ENCODE measurements around the gene EXT2.

The EXT2 gene

DNA sequence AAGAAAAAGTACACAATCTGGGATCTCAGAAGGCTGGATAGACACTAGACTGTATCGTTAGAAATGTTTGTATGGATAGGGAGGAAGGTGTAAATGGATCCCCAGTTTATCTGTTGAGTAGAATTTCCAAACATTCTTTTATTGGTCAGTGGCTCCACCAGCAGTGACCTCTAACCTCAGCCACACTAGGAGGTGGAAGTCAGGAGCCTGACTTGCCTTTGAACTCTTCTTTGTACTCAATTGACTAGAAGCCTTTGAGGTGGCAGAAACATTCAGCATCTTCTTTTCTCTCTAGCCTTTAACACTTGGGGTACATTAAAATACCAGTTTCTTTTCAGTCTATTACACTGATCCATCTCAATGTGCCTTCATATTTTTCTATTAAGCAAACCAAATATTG lies 39.1 kb downstream of the EXT2 start:
- Histone ChIP-seq H3K27me3 (replicated peaks; ENCODE audit: control insufficient read depth, insufficient read depth, low read length) (no peaks in the 10 kb centered on the region), H3K9me3 (ENCODE audit: control insufficient read depth, low read length) (no peaks in the 10 kb centered on the region), H3K4me1 (ENCODE audit: control insufficient read depth, insufficient read depth, low read length) (peaks cover 20% of the 10 kb centered on the region), H3K36me3 (ENCODE audit: control insufficient read depth, insufficient read depth, low read length, severe bottlenecking) (peaks cover 19% of the 10 kb centered on the region), H3K4me3 (ENCODE audit: low read length) (no peak overlapping the region), H3K9ac (ENCODE audit: low read length) (no peak overlapping the region)
- DNase-seq (ENCODE audit: low read depth), result no peak

DNA sequence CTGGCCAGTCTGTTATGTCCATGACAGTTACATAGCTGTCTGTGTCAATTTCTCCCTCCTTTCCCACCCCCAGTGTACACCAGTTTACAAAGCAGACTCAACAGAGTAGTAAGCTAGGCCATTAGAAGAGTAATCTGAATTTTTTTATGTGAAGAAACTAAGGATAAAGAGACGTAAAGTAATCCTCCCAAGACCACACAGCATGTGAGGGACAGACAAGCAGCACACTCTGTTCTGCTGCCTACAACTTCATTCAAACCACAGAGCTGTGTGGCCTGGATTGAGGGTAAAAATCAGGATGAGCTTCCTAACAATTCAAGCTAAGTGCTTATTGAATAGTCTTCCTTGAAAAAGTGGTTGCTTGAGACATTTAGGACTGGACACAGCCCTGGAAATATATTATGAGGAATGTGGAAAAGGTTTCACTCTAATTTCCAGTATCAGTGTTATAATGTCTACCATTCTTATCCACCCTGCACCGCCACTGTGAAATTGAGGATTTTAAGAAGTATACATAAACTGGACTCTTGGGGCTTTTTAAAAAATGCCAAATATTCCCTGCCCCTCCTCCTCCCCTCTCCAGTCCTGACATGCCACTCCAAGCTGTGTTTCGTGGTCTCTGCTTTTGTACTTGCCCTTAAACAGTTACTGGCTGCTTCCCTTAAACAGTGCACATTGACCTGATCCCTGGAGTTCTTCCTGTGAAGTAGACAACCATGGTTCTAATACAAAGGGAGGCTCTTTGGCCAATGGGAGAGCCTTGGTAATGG lies 40.9 kb downstream of the EXT2 start:
- Histone ChIP-seq H3K27me3 (replicated peaks; ENCODE audit: control insufficient read depth, insufficient read depth, low read length) (no peaks in the 10 kb centered on the region), H3K36me3 (ENCODE audit: control insufficient read depth, insufficient read depth, low read length, severe bottlenecking) (peaks cover 1% of the 10 kb centered on the region), H3K9me3 (ENCODE audit: control insufficient read depth, low read length) (no peaks in the 10 kb centered on the region), H3K4me3 (ENCODE audit: low read length) (no peak overlapping the region), H3K9ac (ENCODE audit: low read length) (no peak overlapping the region), H3K4me1 (ENCODE audit: control insufficient read depth, insufficient read depth, low read length) (peaks cover 31% of the 10 kb centered on the region)
- DNase-seq (ENCODE audit: low read depth), result peak; percentile 63

GRCh38 chr11:44137057-44137456 lies 41.6 kb downstream of the EXT2 start:
- Histone ChIP-seq H3K4me3 (ENCODE audit: low read length) (no peak overlapping the region), H3K9ac (ENCODE audit: low read length) (no peak overlapping the region)
- no peak for DNase-seq (ENCODE audit: low read depth)

GRCh38 chr11:44138286-44138685 lies 42.8 kb downstream of the EXT2 start:
- Histone ChIP-seq H3K4me3 (ENCODE audit: low read length) (no peak overlapping the region), H3K4me1 (ENCODE audit: control insufficient read depth, insufficient read depth, low read length) (peaks cover 31% of the 10 kb centered on the region), H3K36me3 (ENCODE audit: control insufficient read depth, insufficient read depth, low read length, severe bottlenecking) (no peaks in the 10 kb centered on the region), H3K9me3 (ENCODE audit: control insufficient read depth, low read length) (no peaks in the 10 kb centered on the region), H3K27me3 (replicated peaks; ENCODE audit: control insufficient read depth, insufficient read depth, low read length) (no peaks in the 10 kb centered on the region), H3K9ac (ENCODE audit: low read length) (no peak overlapping the region)
- peak; percentile 44 for DNase-seq (ENCODE audit: low read depth)

More at GRCh38 chr11:44137057-44137456, 41.6 kb downstream of the EXT2 start:
- Histone ChIP-seq H3K36me3 (ENCODE audit: control insufficient read depth, insufficient read depth, low read length, severe bottlenecking) (no peaks in the 10 kb centered on the region), H3K9me3 (ENCODE audit: control insufficient read depth, low read length) (no peaks in the 10 kb centered on the region), H3K27me3 (replicated peaks; ENCODE audit: control insufficient read depth, insufficient read depth, low read length) (no peaks in the 10 kb centered on the region), H3K4me1 (ENCODE audit: control insufficient read depth, insufficient read depth, low read length) (peaks cover 31% of the 10 kb centered on the region)

- H3K4me1 ChIP-seq (ENCODE audit: control insufficient read depth, insufficient read depth, low read length), result peaks cover 31% of the 10 kb centered on the region
- DNase-seq (ENCODE audit: low read depth), result no peak
- no peaks in the 10 kb centered on the region for H3K27me3 ChIP-seq (replicated peaks; ENCODE audit: control insufficient read depth, insufficient read depth, low read length)
- no peak overlapping the region for H3K9ac ChIP-seq (ENCODE audit: low read length)
- H3K4me3 ChIP-seq (ENCODE audit: low read length), result no peak overlapping the region
- no peaks in the 10 kb centered on the region for H3K36me3 ChIP-seq (ENCODE audit: control insufficient read depth, insufficient read depth, low read length, severe bottlenecking)
- H3K9me3 ChIP-seq (ENCODE audit: control insufficient read depth, low read length), result no peaks in the 10 kb centered on the region
Observed at GRCh38 chr11:44138980-44139379, 43.5 kb downstream of the EXT2 start.

GRCh38 chr11:44139565-44140330 lies 44.3 kb downstream of the EXT2 start:
- H3K9me3 ChIP-seq (ENCODE audit: control insufficient read depth, low read length), result no peaks in the 10 kb centered on the region
- peaks cover 38% of the 10 kb centered on the region for H3K4me1 ChIP-seq (ENCODE audit: control insufficient read depth, insufficient read depth, low read length)
- no peak overlapping the region for H3K9ac ChIP-seq (ENCODE audit: low read length)
- no peak for DNase-seq (ENCODE audit: low read depth)
- H3K4me3 ChIP-seq (ENCODE audit: low read length), result no peak overlapping the region
- no peaks in the 10 kb centered on the region for H3K36me3 ChIP-seq (ENCODE audit: control insufficient read depth, insufficient read depth, low read length, severe bottlenecking)
- no peaks in the 10 kb centered on the region for H3K27me3 ChIP-seq (replicated peaks; ENCODE audit: control insufficient read depth, insufficient read depth, low read length)

GRCh38 chr11:44140372-44140771 lies 44.9 kb downstream of the EXT2 start:
- Histone ChIP-seq H3K9me3 (ENCODE audit: control insufficient read depth, low read length) (no peaks in the 10 kb centered on the region), H3K4me3 (ENCODE audit: low read length) (no peak overlapping the region), H3K9ac (ENCODE audit: low read length) (no peak overlapping the region), H3K27me3 (replicated peaks; ENCODE audit: control insufficient read depth, insufficient read depth, low read length) (no peaks in the 10 kb centered on the region), H3K4me1 (ENCODE audit: control insufficient read depth, insufficient read depth, low read length) (peaks cover 42% of the 10 kb centered on the region), H3K36me3 (ENCODE audit: control insufficient read depth, insufficient read depth, low read length, severe bottlenecking) (no peaks in the 10 kb centered on the region)
- DNase-seq (ENCODE audit: low read depth), result no peak

DNA sequence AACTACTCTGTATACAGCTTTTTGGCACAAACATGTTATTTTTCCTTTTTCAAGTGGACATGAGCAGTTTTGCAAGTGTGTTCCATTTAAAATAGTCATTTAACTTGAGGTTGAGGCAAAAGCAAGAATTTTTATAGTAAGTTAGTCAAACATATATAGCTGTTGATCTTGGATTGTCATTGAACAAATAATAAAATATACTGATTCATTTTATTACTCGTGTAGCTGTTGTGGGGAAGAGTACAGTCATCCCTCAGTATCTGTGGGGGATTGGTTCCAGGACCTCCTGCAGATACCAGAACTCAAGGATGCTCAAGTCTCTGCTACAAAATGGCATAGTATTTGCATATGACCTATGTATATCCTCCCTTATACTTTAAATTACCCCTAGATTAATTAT lies 45.3 kb downstream of the EXT2 start:
- peaks cover 42% of the 10 kb centered on the region for H3K4me1 ChIP-seq (ENCODE audit: control insufficient read depth, insufficient read depth, low read length)
- no peak for DNase-seq (ENCODE audit: low read depth)
- H3K9ac ChIP-seq (ENCODE audit: low read length), result no peak overlapping the region
- H3K36me3 ChIP-seq (ENCODE audit: control insufficient read depth, insufficient read depth, low read length, severe bottlenecking), result peaks cover under 1% of the 10 kb centered on the region
- H3K9me3 ChIP-seq (ENCODE audit: control insufficient read depth, low read length), result no peaks in the 10 kb centered on the region
- H3K4me3 ChIP-seq (ENCODE audit: low read length), result no peak overlapping the region
- H3K27me3 ChIP-seq (replicated peaks; ENCODE audit: control insufficient read depth, insufficient read depth, low read length), result no peaks in the 10 kb centered on the region

- no peak for DNase-seq (ENCODE audit: low read depth)
- peaks cover 10% of the 10 kb centered on the region for H3K36me3 ChIP-seq (ENCODE audit: control insufficient read depth, insufficient read depth, low read length, severe bottlenecking)
- peaks cover 25% of the 10 kb centered on the region for H3K4me1 ChIP-seq (ENCODE audit: control insufficient read depth, insufficient read depth, low read length)
- no peaks in the 10 kb centered on the region for H3K9me3 ChIP-seq (ENCODE audit: control insufficient read depth, low read length)
- H3K4me3 ChIP-seq (ENCODE audit: low read length), result no peak overlapping the region
- no peaks in the 10 kb centered on the region for H3K27me3 ChIP-seq (replicated peaks; ENCODE audit: control insufficient read depth, insufficient read depth, low read length)
- no peak overlapping the region for H3K9ac ChIP-seq (ENCODE audit: low read length)
Observed at GRCh38 chr11:44143987-44144909, 48.8 kb downstream of the EXT2 start.

DNA sequence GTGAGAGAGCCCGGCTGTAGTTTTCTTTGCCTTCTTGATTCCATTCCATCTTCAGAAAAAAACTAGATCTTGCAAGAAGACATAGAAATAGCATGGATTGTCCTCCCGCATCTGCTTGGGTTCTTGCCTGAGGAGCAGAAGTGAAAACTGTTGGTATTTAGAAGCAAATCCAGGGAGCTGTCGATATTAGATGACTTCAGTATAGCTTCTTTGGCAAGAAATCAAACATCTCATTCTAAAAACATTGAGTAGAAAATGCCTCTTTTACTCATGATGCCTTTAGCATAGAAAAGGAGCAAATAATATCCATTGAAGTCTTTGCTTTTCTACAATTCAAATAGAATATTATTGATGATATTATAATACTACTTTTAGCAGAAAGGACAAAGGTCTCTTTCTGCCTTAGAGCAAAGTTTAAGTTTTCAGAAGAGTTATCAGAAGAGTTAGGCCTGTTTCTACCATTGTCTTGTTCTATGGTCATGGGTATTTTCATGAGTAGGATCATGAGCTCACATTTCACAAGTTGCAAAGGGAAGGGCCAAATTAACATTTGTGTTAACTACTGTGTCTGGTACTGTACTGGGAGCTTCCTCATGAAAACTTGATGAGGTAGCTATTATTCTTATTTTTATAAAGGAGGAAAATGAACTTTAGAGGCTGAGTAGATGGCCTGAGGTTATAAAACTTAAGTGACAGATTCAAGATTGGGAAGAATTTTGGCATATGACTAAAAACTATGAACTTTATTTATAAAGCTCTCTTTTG lies 49.7 kb downstream of the EXT2 start:
- Histone ChIP-seq H3K4me3 (ENCODE audit: low read length) (no peak overlapping the region), H3K27me3 (replicated peaks; ENCODE audit: control insufficient read depth, insufficient read depth, low read length) (no peaks in the 10 kb centered on the region), H3K9me3 (ENCODE audit: control insufficient read depth, low read length) (no peaks in the 10 kb centered on the region), H3K36me3 (ENCODE audit: control insufficient read depth, insufficient read depth, low read length, severe bottlenecking) (peaks cover 10% of the 10 kb centered on the region), H3K4me1 (ENCODE audit: control insufficient read depth, insufficient read depth, low read length) (peaks cover 16% of the 10 kb centered on the region), H3K9ac (ENCODE audit: low read length) (no peak overlapping the region)
- DNase-seq (ENCODE audit: low read depth), result peak; percentile 54
